Pulmonary artery endothelial cell (primary cell): ENCODE measurements around the gene MFNG. TPM values are rescaled to one million over a fixed set of nuclear protein-coding genes. Genes with fewer than 3 reads are reported as not detected.

Experiments
- DNase-seq: peaks from one replicate; pipeline ENCODE4 v3.0.0-alpha.2; 2011; ENCODE audit warnings: low read depth, low spot score
- total RNA-seq: library from RNA; depleted of rRNA; stranded (reverse); fragments of >200 nt; gene quantifications from 2 replicates; pipeline ENCODE4 v1.2.3, GENCODE V29; 2014

MFNG gene
- total RNA-seq, 1 donor from 2014 or later, result 119 TPM

- DNase-seq, result no peak
These were observed 60.8 kb downstream of the MFNG start for GRCh38 chr22:37425369-37425768.

- no peak for DNase-seq
These were observed 62.9 kb downstream of the MFNG start for GRCh38 chr22:37423283-37423682.

GRCh38 chr22:37421468-37421877 is 64.7 kb downstream of the MFNG start:
- no peak for DNase-seq

- no peak for DNase-seq
These were observed 65.3 kb downstream of the MFNG start for GRCh38 chr22:37420686-37421467.

GRCh38 chr22:37419969-37420685 is 66.1 kb downstream of the MFNG start:
- DNase-seq, result no peak

- no peak for DNase-seq
These were observed 66.7 kb downstream of the MFNG start for GRCh38 chr22:37419370-37419968.

Other genes starting within 250 kb of the MFNG start
- gene RAC2, start 242.1 kb downstream of the MFNG start, total RNA-seq, result 19.4 and 36.8 TPM in 2 replicates
- gene CYTH4, start 203.9 kb downstream of the MFNG start, total RNA-seq, result under 0.01 and 0.11 TPM in 2 replicates
- gene ELFN2, start 58.9 kb downstream of the MFNG start, total RNA-seq, result under 0.01 and 0.04 TPM in 2 replicates
- gene CARD10, start 33.0 kb upstream of the MFNG start, total RNA-seq, result 26.9 and 39.7 TPM in 2 replicates
- 19.5 and 27.5 TPM in 2 replicates for gene CDC42EP1, start 74.1 kb upstream of the MFNG start, total RNA-seq
- not detected in 2 replicates for gene LGALS2, start 93.7 kb upstream of the MFNG start, total RNA-seq
- gene GGA1, start 122.5 kb upstream of the MFNG start, total RNA-seq, result 26.3 and 36.7 TPM in 2 replicates
- gene SH3BP1, start 153.3 kb upstream of the MFNG start, total RNA-seq, result 1.1 and 1.5 TPM in 2 replicates
- gene PDXP, start 172.3 kb upstream of the MFNG start, total RNA-seq, result 11.1 and 13.7 TPM in 2 replicates
- 4,833 and 7,629 TPM in 2 replicates for gene LGALS1, start 189.3 kb upstream of the MFNG start, total RNA-seq
- 26.8 and 36.5 TPM in 2 replicates for gene NOL12, start 200.0 kb upstream of the MFNG start, total RNA-seq
- gene TRIOBP, start 210.7 kb upstream of the MFNG start, total RNA-seq, result 105 and 115 TPM in 2 replicates